ENCODE measurements around the gene SSR4.

The SSR4 gene

DNA sequence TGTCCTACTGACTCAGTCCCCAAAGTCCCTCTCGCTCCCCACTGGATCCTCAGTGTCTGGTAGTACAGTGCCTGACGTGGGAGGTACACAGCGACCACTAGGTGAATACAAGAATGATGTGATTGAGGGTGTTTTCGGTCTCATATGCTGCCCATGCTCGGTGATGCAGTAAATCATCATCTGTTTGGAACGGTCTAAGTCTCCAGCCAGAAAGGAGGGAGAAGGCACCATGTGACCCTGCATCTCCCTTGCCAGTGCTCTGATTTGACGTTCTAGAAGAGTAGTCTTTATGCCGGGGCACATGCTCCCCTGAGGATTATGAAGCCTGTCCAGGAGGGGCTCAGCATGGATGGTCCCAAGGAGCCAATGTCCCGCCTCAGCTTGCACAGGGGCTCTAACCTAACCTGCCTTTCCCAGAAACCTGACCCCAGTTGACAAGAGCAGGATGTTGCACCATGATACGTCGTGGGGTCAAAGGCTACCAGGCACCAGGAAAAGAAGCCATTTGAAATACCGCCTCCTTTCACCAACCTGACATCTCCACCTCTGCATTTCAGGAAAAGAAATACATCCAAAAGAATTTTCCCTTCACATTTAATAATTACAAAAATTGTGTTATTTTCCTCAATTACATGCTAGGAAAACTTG is 44.2 kb upstream of the SSR4 start:
- no peak overlapping the region for H3K4me3 ChIP-seq (ENCODE audit: low read length)
- DNase-seq, result no peak
- no peak overlapping the region for H3K4me2 ChIP-seq (ENCODE audit: low read depth, low read length)
- H4K20me1 ChIP-seq (ENCODE audit: insufficient read depth, low read length), result no peaks in the 10 kb centered on the region
- no peaks in the 10 kb centered on the region for H3K9me2 ChIP-seq (replicated peaks; ENCODE audit: insufficient read depth, low read length)
- no peak for TF ChIP-seq EZH2phosphoT487 (IDR thresholded peaks at IDR 0.05; ENCODE audit: low read length)
- TF ChIP-seq, protein P1, sequence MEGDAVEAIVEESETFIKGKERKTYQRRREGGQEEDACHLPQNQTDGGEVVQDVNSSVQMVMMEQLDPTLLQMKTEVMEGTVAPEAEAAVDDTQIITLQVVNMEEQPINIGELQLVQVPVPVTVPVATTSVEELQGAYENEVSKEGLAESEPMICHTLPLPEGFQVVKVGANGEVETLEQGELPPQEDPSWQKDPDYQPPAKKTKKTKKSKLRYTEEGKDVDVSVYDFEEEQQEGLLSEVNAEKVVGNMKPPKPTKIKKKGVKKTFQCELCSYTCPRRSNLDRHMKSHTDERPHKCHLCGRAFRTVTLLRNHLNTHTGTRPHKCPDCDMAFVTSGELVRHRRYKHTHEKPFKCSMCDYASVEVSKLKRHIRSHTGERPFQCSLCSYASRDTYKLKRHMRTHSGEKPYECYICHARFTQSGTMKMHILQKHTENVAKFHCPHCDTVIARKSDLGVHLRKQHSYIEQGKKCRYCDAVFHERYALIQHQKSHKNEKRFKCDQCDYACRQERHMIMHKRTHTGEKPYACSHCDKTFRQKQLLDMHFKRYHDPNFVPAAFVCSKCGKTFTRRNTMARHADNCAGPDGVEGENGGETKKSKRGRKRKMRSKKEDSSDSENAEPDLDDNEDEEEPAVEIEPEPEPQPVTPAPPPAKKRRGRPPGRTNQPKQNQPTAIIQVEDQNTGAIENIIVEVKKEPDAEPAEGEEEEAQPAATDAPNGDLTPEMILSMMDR (IDR thresholded peaks at IDR 0.05; ENCODE audit: low read length), result no peak
- no peak for TF ChIP-seq EZH2 (optimal IDR thresholded peaks at IDR 0.05; ENCODE audit: low read depth, low read length)
- no peaks in the 10 kb centered on the region for H3K9me3 ChIP-seq (replicated peaks; ENCODE audit: insufficient read depth, low read length)
- H3K79me2 ChIP-seq (ENCODE audit: low read length), result no peaks in the 10 kb centered on the region
- no peak overlapping the region for H3K9ac ChIP-seq (ENCODE audit: low read length)
- no peak overlapping the region for H3K27ac ChIP-seq (ENCODE audit: low read length)
- no peak overlapping the region for H2AFZ ChIP-seq (ENCODE audit: low read length)
- no peaks in the 10 kb centered on the region for H3K36me3 ChIP-seq (replicated peaks; ENCODE audit: insufficient read depth, low read length)
- no peaks in the 10 kb centered on the region for H3K27me3 ChIP-seq (replicated peaks; ENCODE audit: insufficient read depth, low read length)
- no peaks in the 10 kb centered on the region for H3K4me1 ChIP-seq (ENCODE audit: low read length)
- H3F3A ChIP-seq (ENCODE audit: insufficient read depth, low read length), result no peaks in the 10 kb centered on the region

DNA sequence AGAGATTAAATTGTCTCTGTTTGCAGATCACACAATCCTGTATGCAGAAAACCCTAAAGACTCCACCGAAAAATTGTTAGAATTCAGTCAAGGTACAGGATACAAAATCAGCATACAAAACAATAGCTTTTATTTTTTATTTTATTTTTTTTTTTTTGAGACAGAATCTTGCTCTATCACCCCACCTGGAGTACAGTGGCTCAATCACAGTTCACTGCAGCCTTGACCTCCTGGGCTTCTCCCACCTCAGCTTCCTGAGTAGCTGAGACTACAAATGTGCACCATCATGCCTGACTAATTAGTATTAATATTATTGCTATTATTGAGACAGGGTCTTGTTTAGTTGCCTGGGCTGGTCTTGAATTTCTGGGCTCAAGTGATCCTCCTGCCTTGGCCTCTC is 39.3 kb upstream of the SSR4 start:
- no peak overlapping the region for H2AFZ ChIP-seq (ENCODE audit: low read length)
- no peak for DNase-seq
- no peaks in the 10 kb centered on the region for H3K9me3 ChIP-seq (replicated peaks; ENCODE audit: insufficient read depth, low read length)
- no peaks in the 10 kb centered on the region for H3K27me3 ChIP-seq (replicated peaks; ENCODE audit: insufficient read depth, low read length)
- H3K4me3 ChIP-seq (ENCODE audit: low read length), result no peak overlapping the region
- H3K4me1 ChIP-seq (ENCODE audit: low read length), result no peaks in the 10 kb centered on the region
- no peaks in the 10 kb centered on the region for H4K20me1 ChIP-seq (ENCODE audit: insufficient read depth, low read length)
- H3K79me2 ChIP-seq (ENCODE audit: low read length), result no peaks in the 10 kb centered on the region
- H3K9ac ChIP-seq (ENCODE audit: low read length), result no peak overlapping the region
- H3F3A ChIP-seq (ENCODE audit: insufficient read depth, low read length), result no peaks in the 10 kb centered on the region
- no peak overlapping the region for H3K4me2 ChIP-seq (ENCODE audit: low read depth, low read length)
- TF ChIP-seq, protein P1 (IDR thresholded peaks at IDR 0.05; ENCODE audit: low read length), result no peak
- no peak for TF ChIP-seq EZH2phosphoT487 (IDR thresholded peaks at IDR 0.05; ENCODE audit: low read length)
- TF ChIP-seq EZH2 (optimal IDR thresholded peaks at IDR 0.05; ENCODE audit: low read depth, low read length), result no peak
- H3K27ac ChIP-seq (ENCODE audit: low read length), result no peak overlapping the region
- no peaks in the 10 kb centered on the region for H3K36me3 ChIP-seq (replicated peaks; ENCODE audit: insufficient read depth, low read length)
- no peaks in the 10 kb centered on the region for H3K9me2 ChIP-seq (replicated peaks; ENCODE audit: insufficient read depth, low read length)

DNA sequence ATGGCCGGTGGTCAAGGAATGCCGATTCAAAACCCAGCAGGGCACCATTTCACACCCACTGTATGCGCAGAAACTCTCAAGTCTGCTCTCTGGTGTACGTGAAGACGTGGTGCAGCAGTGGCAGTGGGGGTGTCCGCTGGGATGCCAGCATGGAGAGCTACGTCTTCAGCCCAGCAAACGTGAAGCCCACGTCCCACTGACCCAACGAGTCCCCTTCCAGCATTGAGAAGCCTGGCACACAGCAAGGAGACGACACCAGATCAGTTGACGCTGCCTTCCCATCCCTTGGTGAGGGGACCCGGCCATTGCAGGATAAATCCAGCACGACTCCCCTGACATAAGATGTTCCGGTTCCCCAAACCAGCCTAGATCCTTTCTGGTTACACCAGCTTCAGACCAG is 32.6 kb upstream of the SSR4 start:
- H3K79me2 ChIP-seq (ENCODE audit: low read length), result no peaks in the 10 kb centered on the region
- TF ChIP-seq EZH2 (optimal IDR thresholded peaks at IDR 0.05; ENCODE audit: low read depth, low read length), result no peak
- no peak for TF ChIP-seq EZH2phosphoT487 (IDR thresholded peaks at IDR 0.05; ENCODE audit: low read length)
- TF ChIP-seq, protein P1 (IDR thresholded peaks at IDR 0.05; ENCODE audit: low read length), result no peak
- no peak overlapping the region for H3K9ac ChIP-seq (ENCODE audit: low read length)
- H3K9me2 ChIP-seq (replicated peaks; ENCODE audit: insufficient read depth, low read length), result no peaks in the 10 kb centered on the region
- H3K27ac ChIP-seq (ENCODE audit: low read length), result no peak overlapping the region
- no peak for DNase-seq
- no peaks in the 10 kb centered on the region for H3K36me3 ChIP-seq (replicated peaks; ENCODE audit: insufficient read depth, low read length)
- H3K4me2 ChIP-seq (ENCODE audit: low read depth, low read length), result no peak overlapping the region
- no peaks in the 10 kb centered on the region for H3K9me3 ChIP-seq (replicated peaks; ENCODE audit: insufficient read depth, low read length)
- no peaks in the 10 kb centered on the region for H3K27me3 ChIP-seq (replicated peaks; ENCODE audit: insufficient read depth, low read length)
- no peaks in the 10 kb centered on the region for H3K4me1 ChIP-seq (ENCODE audit: low read length)
- no peaks in the 10 kb centered on the region for H4K20me1 ChIP-seq (ENCODE audit: insufficient read depth, low read length)
- H3F3A ChIP-seq (ENCODE audit: insufficient read depth, low read length), result no peaks in the 10 kb centered on the region
- H2AFZ ChIP-seq (ENCODE audit: low read length), result no peak overlapping the region
- no peak overlapping the region for H3K4me3 ChIP-seq (ENCODE audit: low read length)
